Endothelial cell of umbilical vein (primary cell): ENCODE results near the gene ZNF516. TPM values are rescaled to one million over a fixed set of nuclear protein-coding genes. Genes with fewer than 3 reads are reported as not detected.

Source experiments
- BruUV-seq: library from RNA; stranded (reverse); fragments of 400-500 nt; replicated peaks from 2 replicates; lab custom pipeline; 2021; lab: Mats Ljungman, UMichigan
- CTCF ChIA-PET: fragments of 300-600, 350-600 bp; sonication (Branson Sonifier 250); formaldehyde crosslinking; loops from one replicate; lab custom pipeline; 2021; ENCODE audit warnings: antibody characterized with exemption, inconsistent platforms; lab: Charles Lee
- POLR2A ChIA-PET: fragments of 300-600, 350-600 bp; sonication (Branson Sonifier 250); formaldehyde crosslinking; loops from one replicate; lab custom pipeline; 2021; ENCODE audit warnings: antibody characterized with exemption, inconsistent platforms; lab: Charles Lee
- DNase-seq: peaks from one replicate; pipeline ENCODE4 v3.0.0-alpha.2; 2011; ENCODE audit warnings: low read depth, low spot score
- FAIRE-seq: peaks from 2 replicates; lab custom pipeline; 2011; peaks lifted over from hg19 to GRCh38; lab: Jason Lieb, UNC
- H2AFZ ChIP-seq: 2 replicates; pipeline ENCODE4 v1.6.0; 2012; ENCODE audit warnings: low read depth, low read length, control low read depth, inconsistent platforms
- H3K27ac ChIP-seq: 2 replicates; pipeline ENCODE4 v1.5.1; 2011; ENCODE audit warnings: low read depth, mild to moderate bottlenecking, control low read depth, low read length, moderate library complexity; ENCODE audit not compliant: insufficient read depth
- H3K27me3 ChIP-seq, 2 experiments: 2 replicates each; pipeline versions ENCODE4 v1.6.0 to v1.6.1; 2011; ENCODE audit warnings: low read length in 2 of 2, mixed read lengths in 1 of 2; ENCODE audit not compliant: control insufficient read depth in 2 of 2, insufficient read depth in 2 of 2
- H3K36me3 ChIP-seq, 2 experiments: 2 replicates in 1 of 2; 3 replicates in 1 of 2; pipeline ENCODE4 v1.5.1; 2011; ENCODE audit warnings: low read length in 2 of 2, mild to moderate bottlenecking in 1 of 2, moderate library complexity in 1 of 2; ENCODE audit not compliant: control insufficient read depth in 2 of 2, insufficient read depth in 2 of 2; ENCODE audit errors: extremely low read depth in 1 of 2
- H3K4me1 ChIP-seq: 3 replicates; pipeline ENCODE4 v1.5.1; 2011; ENCODE audit warnings: mild to moderate bottlenecking, low read length; ENCODE audit not compliant: control insufficient read depth, insufficient read depth; ENCODE audit errors: extremely low read depth
- H3K4me2 ChIP-seq: 2 replicates; pipeline ENCODE4 v1.6.1; 2011; ENCODE audit warnings: low read length, control low read depth, mixed read lengths; ENCODE audit not compliant: insufficient read depth
- H3K4me3 ChIP-seq, 3 experiments: fragments of 200-600 bp in 1 of 3; sonication (generic), shearing (Covaris generic) in 1 of 3; replicated peaks in 1 of 3; 2 replicates each; pipeline ENCODE4 v1.5.1; 2011 to 2016; ENCODE audit warnings: control low read depth in 3 of 3, low read length in 3 of 3, mild to moderate bottlenecking in 2 of 3, inconsistent platforms in 1 of 3, low read depth in 1 of 3, moderate library complexity in 1 of 3; ENCODE audit not compliant: insufficient read depth in 1 of 3
- H3K79me2 ChIP-seq: 2 replicates; pipeline ENCODE4 v1.6.0; 2012; ENCODE audit warnings: low read length, inconsistent platforms; ENCODE audit not compliant: control insufficient read depth, insufficient read depth
- H3K9ac ChIP-seq: replicated peaks from 2 replicates; pipeline ENCODE3; 2011; ENCODE audit warnings: low read length, control low read depth; ENCODE audit not compliant: insufficient read depth; ENCODE audit errors: extremely low read depth
- H3K9me1 ChIP-seq: replicated peaks from 3 replicates; pipeline ENCODE4 v1.6.0; 2011; ENCODE audit warnings: mild to moderate bottlenecking, low read length; ENCODE audit not compliant: control insufficient read depth, insufficient read depth; ENCODE audit errors: extremely low read depth
- H3K9me3 ChIP-seq: replicated peaks from 2 replicates; pipeline ENCODE4 v1.5.1; 2012; ENCODE audit warnings: low read length, inconsistent platforms; ENCODE audit not compliant: control insufficient read depth, insufficient read depth
- H4K20me1 ChIP-seq: replicated peaks from 2 replicates; pipeline ENCODE3; 2011; ENCODE audit warnings: mild to moderate bottlenecking, low read length; ENCODE audit not compliant: control insufficient read depth, insufficient read depth; ENCODE audit errors: extremely low read depth
- EZH2 ChIP-seq: IDR thresholded peaks from 2 replicates; pipeline ENCODE4 v1.6.1; 2012; ENCODE audit warnings: borderline replicate concordance, low read depth, mild to moderate bottlenecking, moderate library complexity, low read length, inconsistent platforms; ENCODE audit not compliant: severe bottlenecking
- FOS ChIP-seq: IDR thresholded peaks from 2 replicates; pipeline ENCODE4 v1.6.1; 2011; ENCODE audit warnings: mild to moderate bottlenecking, low read length, moderate library complexity, borderline replicate concordance; ENCODE audit not compliant: insufficient read depth
- GATA2 ChIP-seq: IDR thresholded peaks from 2 replicates; pipeline ENCODE4 v1.7.0; 2011; ENCODE audit warnings: low read depth, mild to moderate bottlenecking, moderate library complexity, mixed read lengths, low read length; ENCODE audit not compliant: insufficient read length, insufficient read depth
- JUN ChIP-seq: IDR thresholded peaks from 2 replicates; pipeline ENCODE4 v1.6.1; 2011; ENCODE audit warnings: borderline replicate concordance, low read depth; ENCODE audit not compliant: insufficient read length, insufficient read depth
- MYC ChIP-seq: IDR thresholded peaks from one replicate; pipeline ENCODE4 v1.6.1; 2011; ENCODE audit warnings: mild to moderate bottlenecking, low read depth, low read length
- POLR2A ChIP-seq: IDR thresholded peaks from 2 replicates; pipeline ENCODE4 v1.6.1; 2012; ENCODE audit warnings: low read depth, mild to moderate bottlenecking, control low read depth, low read length
- POLR2AphosphoS5 ChIP-seq: IDR thresholded peaks from 2 replicates; pipeline ENCODE4 v1.6.1; 2012; ENCODE audit warnings: low read depth, mild to moderate bottlenecking, control low read depth, low read length, moderate library complexity; ENCODE audit not compliant: insufficient read depth
- dilution Hi-C: fragments of 300-500 bp; cut with MboI; formaldehyde crosslinking; loops from one replicate; pipeline ENCODE4 v1.15.0; 2019; ENCODE audit warnings: low sequenced_read_pairs; ENCODE audit not compliant: extremely low pct_ligation_motif_present
- intact Hi-C: fragments of 100-400 bp; cut with micrococcal nuclease; formaldehyde crosslinking; loops from one replicate; pipeline ENCODE4 v1.10.0; 2022
- polyA plus RNA-seq, 4 experiments: library from polyadenylated mRNA; depleted of rRNA in 3 of 4; stranded (reverse) in 3 of 4; unstranded in 1 of 4; fragments of >200 nt; gene quantifications; 2 replicates each; pipeline versions ENCODE4 v1.2.1 to v1.2.3, GENCODE V29; 2011 to 2012; ENCODE audit warnings: missing spikeins in 1 of 4
- total RNA-seq: library from RNA; stranded (reverse); gene quantifications from 2 replicates; pipeline ENCODE4 v1.2.3, GENCODE V29; 2021
- TF ChIP-seq, protein P1 (sequence below), 2 donors: IDR thresholded peaks; 1 replicate in 1 of 2; 2 replicates in 1 of 2; pipeline ENCODE4 v1.5.1; 2011; ENCODE audit warnings: low read length in 2 of 2, mild to moderate bottlenecking in 2 of 2, moderate library complexity in 2 of 2, control low read depth in 1 of 2, inconsistent platforms in 1 of 2, low read depth in 1 of 2; ENCODE audit not compliant: insufficient read depth in 1 of 2; ENCODE audit errors: extremely low read depth in 1 of 2
- TF ChIP-seq, protein P2 (sequence below): IDR thresholded peaks from 2 replicates; pipeline ENCODE4 v1.6.1; 2011; ENCODE audit not compliant: insufficient read depth, insufficient read length

Gene ZNF516
- total and polyA plus RNA-seq, 2 donors (not counting 3 experiments of a cell fraction or from before 2014, with no cell fraction given): 3.6 to 19.1 TPM

DNA sequence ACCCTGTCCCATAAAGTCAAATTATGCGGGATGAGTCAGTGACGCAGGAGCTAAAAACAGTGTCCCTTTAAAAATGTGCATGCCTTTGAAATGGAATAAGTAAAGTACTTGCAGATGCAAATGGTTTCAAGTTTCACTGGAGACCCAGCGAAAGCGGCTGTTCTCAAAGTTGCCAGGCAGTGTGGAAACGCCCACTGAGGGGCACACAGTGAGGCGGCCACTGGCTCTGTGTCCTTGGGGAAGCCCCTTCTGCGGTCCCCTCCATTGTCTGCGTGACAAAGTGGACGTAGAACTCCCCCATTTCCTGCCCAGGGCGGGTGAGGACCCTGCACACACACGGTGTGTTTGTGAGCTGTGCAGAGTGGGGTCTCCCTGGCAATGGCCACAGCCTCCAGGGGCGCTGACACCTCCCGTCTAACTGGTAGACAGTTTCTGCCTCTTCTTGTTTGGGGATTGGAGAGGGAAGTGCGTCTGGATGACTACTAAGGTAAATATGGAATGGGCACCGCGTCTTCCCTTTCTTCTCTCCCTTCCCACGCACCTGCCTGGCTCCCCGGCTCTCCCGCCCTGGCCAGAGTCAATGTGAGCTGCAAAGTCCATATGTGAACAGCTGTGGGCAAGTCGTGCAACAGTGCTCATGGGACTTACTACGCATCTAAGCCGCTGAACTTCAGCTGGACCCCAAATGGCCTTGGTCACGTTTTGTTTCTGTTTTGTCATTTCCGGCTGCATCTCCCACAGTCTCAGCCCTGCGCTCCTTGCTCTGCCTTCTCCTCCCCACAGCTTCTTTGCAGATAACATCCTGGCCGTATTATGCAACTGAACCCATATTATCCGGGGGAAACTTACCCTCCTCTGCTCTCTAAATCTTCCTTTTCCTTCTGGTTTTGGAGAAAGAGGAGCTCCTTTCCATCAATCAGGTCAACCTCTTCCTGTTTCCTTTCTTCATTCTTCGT is 33.7 kb upstream of the ZNF516 start:
- Histone ChIP-seq H3K9ac (no peak overlapping the region), H3K27ac (no peak overlapping the region)

More for the DNA sequence above, 33.7 kb upstream of the ZNF516 start:
- CTCF ChIA-PET: interaction anchor here (0.8 kb wide), 1 partner anchor 158 kb away, joined by 3 read pairs; no protein-coding TSS in a partner anchor
- BruUV-seq: no TSS peak
- H4K20me1 ChIP-seq: no peaks in the 10 kb centered on the region
- no peaks in the 10 kb centered on the region for H3K79me2 ChIP-seq
- H2AFZ ChIP-seq: no peak overlapping the region
- intact Hi-C loops: no loop called here
- POLR2A ChIA-PET: no interaction called here
- dilution Hi-C loops: no loop called here
- no peaks in the 10 kb centered on the region for H3K36me3 ChIP-seq
- no peak for DNase-seq
- no peaks in the 10 kb centered on the region for H3K9me1 ChIP-seq
- no peak overlapping the region for H3K4me3 ChIP-seq
- no peaks in the 10 kb centered on the region for H3K9me3 ChIP-seq
- peaks cover 6 to 30% of the 10 kb centered on the region in 2 experiments for H3K27me3 ChIP-seq
- FAIRE-seq: no peak
- no peak for TF ChIP-seq JUN
- TF ChIP-seq FOS: no peak
- TF ChIP-seq GATA2: no peak
- TF ChIP-seq, protein P1, sequence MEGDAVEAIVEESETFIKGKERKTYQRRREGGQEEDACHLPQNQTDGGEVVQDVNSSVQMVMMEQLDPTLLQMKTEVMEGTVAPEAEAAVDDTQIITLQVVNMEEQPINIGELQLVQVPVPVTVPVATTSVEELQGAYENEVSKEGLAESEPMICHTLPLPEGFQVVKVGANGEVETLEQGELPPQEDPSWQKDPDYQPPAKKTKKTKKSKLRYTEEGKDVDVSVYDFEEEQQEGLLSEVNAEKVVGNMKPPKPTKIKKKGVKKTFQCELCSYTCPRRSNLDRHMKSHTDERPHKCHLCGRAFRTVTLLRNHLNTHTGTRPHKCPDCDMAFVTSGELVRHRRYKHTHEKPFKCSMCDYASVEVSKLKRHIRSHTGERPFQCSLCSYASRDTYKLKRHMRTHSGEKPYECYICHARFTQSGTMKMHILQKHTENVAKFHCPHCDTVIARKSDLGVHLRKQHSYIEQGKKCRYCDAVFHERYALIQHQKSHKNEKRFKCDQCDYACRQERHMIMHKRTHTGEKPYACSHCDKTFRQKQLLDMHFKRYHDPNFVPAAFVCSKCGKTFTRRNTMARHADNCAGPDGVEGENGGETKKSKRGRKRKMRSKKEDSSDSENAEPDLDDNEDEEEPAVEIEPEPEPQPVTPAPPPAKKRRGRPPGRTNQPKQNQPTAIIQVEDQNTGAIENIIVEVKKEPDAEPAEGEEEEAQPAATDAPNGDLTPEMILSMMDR (IDR thresholded peaks at IDR 0.05; ENCODE audit: extremely low read depth in 1 of 2, insufficient read depth in 1 of 2, low read depth in 1 of 2, low read length in 2 of 2): no peak
- no peak for TF ChIP-seq MYC
- no peak for TF ChIP-seq POLR2AphosphoS5
- TF ChIP-seq, protein P2, sequence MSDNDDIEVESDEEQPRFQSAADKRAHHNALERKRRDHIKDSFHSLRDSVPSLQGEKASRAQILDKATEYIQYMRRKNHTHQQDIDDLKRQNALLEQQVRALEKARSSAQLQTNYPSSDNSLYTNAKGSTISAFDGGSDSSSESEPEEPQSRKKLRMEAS: no peak
- TF ChIP-seq EZH2: no peak
- TF ChIP-seq POLR2A: no peak
- H3K4me1 ChIP-seq: no peaks in the 10 kb centered on the region
- H3K4me2 ChIP-seq: no peak overlapping the region
